Nucleus accumbens (tissue), 56 donors: ENCODE results near the gene CHIT1.

Experiments
- DNase-seq, 56 donors: peaks; one replicate each; lab custom pipeline; 2025; lab: John Stamatoyannopoulos, UW

Gene CHIT1

GRCh38 chr1:203177470-203178039 lies 51.9 kb downstream of the CHIT1 start:
- DNase-seq = no peak

- no peak for DNase-seq
These were observed 52.5 kb downstream of the CHIT1 start for GRCh38 chr1:203177036-203177405.

GRCh38 chr1:203176273-203177035 lies 53.0 kb downstream of the CHIT1 start:
- no peak for DNase-seq

- peak in 16 of 56 donors; percentile 17 to 64 (median 28) for DNase-seq
These were observed 53.6 kb downstream of the CHIT1 start for GRCh38 chr1:203175827-203176241.

- no peak for DNase-seq
These were observed 54.1 kb downstream of the CHIT1 start, which contains the start of gene MYBPH for GRCh38 chr1:203175237-203175826. TSS of gene MYBPH (minus strand) at chr1:203175826. CDS start at chr1:203175755, 71 bp downstream.

GRCh38 chr1:203174324-203174985 lies 55.0 kb downstream of the CHIT1 start:
- no peak for DNase-seq

- no peak for DNase-seq
These were observed 55.9 kb downstream of the CHIT1 start for GRCh38 chr1:203173566-203173965.

GRCh38 chr1:203173011-203173555 lies 56.4 kb downstream of the CHIT1 start:
- DNase-seq = no peak

GRCh38 chr1:203172184-203173010 lies 57.1 kb downstream of the CHIT1 start:
- peak in 46 of 56 donors; percentile 24 to 84 (median 51) for DNase-seq

GRCh38 chr1:203171341-203172183 lies 57.9 kb downstream of the CHIT1 start:
- DNase-seq = no peak

- no peak for DNase-seq
These were observed 58.7 kb downstream of the CHIT1 start for GRCh38 chr1:203170625-203171330.

GRCh38 chr1:203169770-203170520 lies 59.5 kb downstream of the CHIT1 start:
- DNase-seq = no peak

GRCh38 chr1:203168991-203169390 lies 60.5 kb downstream of the CHIT1 start:
- DNase-seq = no peak

- DNase-seq = no peak
These were observed 61.2 kb downstream of the CHIT1 start for GRCh38 chr1:203168256-203168786.

- no peak for DNase-seq
These were observed 61.6 kb downstream of the CHIT1 start for GRCh38 chr1:203167913-203168200.

- DNase-seq = peak in 28 of 56 donors; percentile 20 to 80 (median 51)
These were observed 62.2 kb downstream of the CHIT1 start for GRCh38 chr1:203167026-203167912.
